ENCODE results near the gene TGM4.

The TGM4 gene

GRCh38 chr3:44960387-44961026 is 86.1 kb downstream of the TGM4 start:
- TF ChIP-seq CTCF (IDR thresholded peaks at IDR 0.05): no peak

GRCh38 chr3:44961888-44962287 is 87.5 kb downstream of the TGM4 start:
- TF ChIP-seq CTCF (IDR thresholded peaks at IDR 0.05): no peak

- no peak for TF ChIP-seq CTCF (IDR thresholded peaks at IDR 0.05)
Observed at GRCh38 chr3:44962621-44963393, 88.4 kb downstream of the TGM4 start.

GRCh38 chr3:44963571-44964325 is 89.3 kb downstream of the TGM4 start:
- no peak for TF ChIP-seq CTCF (IDR thresholded peaks at IDR 0.05)
